HG02870 (cell line): ENCODE measurements around the gene SLC5A2.

Source experiments
- ATAC-seq: cut with Tn5 transposase; IDR thresholded peaks from one replicate; pipeline ENCODE4 v1.9.1; 2021; ENCODE audit warnings: mild to moderate bottlenecking, moderate library complexity; ENCODE audit not compliant: unreplicated experiment

SLC5A2 gene

DNA sequence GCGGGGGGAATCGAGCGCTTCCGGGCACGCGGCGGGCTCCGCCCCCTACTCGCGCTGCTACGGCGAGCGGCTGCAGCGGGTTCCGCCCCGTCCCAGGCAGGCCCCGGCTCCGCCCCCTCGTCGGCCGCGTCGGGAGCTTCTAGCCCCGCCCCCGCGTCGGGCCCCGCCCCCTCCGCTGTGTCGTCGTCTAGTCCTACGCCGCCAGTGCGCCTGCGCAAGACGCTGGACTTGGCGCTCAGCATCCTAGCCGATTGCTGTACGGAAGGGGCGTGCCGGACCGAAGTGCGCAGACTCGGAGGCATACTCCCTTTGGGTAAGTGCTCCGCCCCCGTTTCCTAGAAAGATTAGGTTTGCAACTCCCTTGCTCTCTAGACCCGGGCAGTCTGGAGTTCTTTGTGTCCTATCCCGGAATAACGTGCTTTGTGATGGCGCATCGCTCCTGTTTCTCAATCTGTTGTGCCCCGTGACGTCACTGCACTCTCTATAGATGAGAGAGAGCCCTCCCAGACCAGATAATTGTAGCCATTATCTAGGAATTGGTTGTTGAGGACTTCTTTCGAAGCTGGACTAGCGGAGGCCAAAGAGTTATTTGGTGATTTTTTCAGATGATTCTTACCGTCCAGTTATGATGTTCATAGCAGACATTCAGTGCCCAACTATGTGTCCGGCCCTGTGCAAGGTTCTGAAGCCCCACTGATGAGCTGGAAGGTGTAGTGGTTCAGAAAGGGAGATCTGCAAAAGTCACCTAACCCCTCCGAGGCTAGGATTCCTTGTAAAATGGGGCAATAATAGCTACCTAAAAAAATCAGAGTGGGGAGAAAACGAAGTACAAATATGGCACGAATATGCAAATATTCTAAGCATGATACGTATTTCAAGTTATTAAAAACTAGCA lies 23.0 kb upstream of the SLC5A2 start:
- peak; percentile 63 for ATAC-seq

DNA sequence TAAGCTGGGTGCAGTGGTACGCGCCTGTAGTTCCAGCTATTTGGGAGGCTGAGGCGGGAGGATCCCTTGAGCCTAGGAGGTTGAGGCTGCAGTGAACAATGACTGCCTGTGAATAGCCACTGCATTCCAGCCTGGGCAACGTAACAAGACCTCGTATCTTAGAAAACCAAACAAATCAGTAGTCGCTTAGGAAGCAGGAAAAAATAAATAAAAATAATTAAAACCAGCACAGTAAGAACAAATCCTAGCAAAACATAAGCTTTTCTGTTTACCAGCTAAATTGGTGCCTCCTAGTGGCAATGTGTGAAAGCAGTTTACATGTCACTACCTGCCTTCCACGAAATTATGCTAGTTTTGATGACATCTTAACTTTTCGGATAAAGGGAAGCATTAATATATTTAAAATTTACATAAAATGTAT lies 22.3 kb upstream of the SLC5A2 start:
- ATAC-seq, result no peak

DNA sequence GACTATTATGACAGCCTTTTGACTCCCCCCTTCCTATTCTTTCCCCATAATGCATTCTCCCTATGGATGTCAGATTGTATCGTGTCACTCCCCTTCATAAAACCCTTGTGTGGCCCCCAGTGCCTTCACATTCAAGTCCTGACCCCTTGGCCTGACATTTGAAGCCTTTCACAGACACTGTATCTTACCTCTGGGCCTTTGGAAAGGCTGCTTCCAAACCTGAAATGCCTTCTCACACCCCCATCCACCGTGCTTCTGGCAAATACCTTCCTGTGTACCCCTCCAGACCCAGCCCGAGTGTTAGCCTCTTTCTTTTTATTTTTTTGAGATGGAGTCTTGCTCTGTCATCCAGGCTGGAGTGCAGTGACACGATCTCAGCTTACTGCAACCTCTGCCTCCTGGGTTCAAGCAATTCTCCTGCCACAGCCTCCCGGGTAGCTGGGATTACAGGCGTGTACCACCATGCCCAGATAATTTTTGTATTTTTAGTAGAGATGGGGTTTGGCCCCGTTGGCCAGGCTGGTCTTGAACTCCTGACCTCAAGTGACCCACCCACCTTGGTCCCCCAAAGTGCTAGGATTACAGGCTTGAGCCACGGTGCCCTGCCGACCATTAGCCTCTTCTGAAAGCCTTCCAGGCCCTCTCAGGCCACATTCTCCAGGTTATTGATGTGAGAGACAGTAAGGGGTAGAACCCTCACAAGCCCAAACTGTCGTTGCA lies 21.6 kb upstream of the SLC5A2 start:
- no peak for ATAC-seq

DNA sequence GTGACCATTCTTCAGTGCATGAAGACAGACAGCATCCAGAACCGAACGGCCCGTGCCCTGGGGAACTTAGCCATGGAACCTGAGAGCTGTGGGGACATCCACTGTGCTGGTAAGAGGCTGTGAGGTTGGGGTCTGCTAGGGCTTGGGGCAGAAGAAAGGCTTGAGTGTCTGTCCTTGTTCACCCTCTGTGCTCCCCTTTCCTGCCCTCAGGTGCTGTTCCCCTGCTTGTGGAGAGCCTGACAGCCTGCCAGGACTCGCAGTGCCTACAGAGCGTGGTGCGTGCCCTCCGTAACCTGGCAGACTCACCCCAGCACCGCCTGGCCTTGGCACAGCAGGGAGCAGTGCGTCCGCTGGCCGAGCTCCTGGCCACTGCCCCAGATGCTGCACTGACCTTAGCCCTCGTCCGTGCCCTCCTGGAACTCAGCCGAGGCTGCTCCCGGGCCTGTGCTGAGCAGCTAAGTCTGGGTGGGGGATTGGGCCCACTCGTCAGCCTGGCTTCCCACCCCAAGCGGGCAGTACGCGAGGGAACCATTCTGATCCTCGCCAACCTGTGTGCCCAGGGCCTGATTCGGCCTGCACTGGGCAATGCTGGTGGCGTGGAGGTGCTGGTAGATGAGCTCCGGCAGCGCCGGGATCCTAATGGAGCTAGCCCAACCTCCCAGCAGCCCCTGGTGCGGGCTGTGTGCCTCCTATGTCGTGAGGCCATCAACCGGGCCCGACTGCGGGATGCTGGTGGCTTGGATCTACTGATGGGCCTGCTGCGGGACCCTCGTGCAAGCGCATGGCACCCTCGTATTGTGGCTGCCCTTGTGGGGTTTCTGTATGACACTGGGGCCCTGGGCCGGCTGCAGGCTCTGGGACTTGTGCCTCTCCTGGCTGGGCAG lies 20.8 kb upstream of the SLC5A2 start:
- ATAC-seq, result no peak

DNA sequence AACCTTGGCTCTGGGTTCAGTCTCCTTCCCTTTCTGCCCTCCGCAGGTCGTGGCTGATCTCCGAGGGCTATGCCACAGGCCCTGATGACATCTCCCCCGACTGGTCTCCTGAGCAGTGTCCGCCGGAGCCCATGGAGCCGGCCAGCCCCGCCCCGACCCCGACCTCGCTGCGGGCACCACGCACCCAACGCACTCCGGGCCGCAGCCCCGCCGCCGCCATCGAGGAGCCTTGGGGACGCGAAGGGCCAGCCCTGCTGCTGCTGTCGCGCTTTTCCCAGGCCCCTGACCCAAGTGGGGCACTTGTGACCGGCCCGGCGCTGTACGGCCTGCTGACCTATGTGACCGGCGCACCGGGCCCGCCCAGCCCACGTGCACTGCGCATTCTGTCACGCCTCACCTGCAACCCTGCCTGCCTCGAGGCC lies 18.6 kb upstream of the SLC5A2 start:
- ATAC-seq, result no peak

DNA sequence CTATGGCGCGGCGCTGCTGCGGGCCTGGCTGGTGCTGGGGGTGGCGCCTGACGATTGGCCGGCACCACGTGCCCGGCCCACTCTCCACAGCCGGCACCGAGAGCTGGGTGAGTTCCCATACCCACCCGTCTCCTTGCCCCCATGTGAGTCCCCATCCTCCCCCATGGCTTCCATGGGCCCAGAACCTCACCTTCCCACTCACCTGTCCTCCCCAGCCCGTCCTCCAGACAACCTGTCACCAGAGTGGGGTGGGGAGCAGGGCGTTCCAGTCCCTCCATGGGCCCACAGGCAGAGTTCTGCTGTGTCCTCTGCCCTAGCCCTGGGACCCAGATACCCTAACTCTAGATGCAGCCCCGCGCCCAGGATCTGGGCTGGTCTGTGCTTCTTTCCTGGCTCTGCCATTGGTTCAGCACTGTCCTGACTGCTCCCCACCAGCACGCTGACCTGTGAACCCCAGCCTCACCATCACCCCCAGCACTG lies 18.1 kb upstream of the SLC5A2 start:
- ATAC-seq, result no peak

DNA sequence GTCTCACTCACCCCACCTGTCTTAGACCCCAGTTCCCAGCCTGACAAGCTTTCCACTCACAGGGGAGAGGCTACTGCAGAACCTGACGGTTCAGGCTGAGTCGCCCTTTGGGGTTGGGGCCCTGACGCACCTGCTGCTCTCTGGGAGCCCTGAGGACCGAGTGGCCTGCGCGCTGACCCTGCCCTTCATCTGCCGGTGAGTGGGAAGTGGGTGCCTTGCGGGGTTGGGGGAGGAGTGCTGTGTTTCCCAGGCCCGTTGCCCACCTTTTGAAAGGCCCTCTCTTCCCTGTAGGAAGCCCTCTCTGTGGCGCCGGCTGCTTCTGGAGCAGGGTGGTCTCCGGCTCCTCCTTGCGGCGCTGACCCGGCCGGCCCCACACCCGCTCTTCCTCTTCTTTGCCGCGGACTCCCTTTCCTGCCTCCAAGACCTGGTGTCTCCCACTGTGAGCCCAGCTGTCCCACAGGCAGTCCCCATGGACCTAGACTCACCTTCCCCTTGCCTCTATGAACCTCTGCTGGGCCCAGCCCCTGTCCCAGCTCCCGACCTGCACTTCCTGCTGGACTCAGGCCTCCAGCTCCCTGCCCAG lies 17.0 kb upstream of the SLC5A2 start:
- ATAC-seq, result no peak

DNA sequence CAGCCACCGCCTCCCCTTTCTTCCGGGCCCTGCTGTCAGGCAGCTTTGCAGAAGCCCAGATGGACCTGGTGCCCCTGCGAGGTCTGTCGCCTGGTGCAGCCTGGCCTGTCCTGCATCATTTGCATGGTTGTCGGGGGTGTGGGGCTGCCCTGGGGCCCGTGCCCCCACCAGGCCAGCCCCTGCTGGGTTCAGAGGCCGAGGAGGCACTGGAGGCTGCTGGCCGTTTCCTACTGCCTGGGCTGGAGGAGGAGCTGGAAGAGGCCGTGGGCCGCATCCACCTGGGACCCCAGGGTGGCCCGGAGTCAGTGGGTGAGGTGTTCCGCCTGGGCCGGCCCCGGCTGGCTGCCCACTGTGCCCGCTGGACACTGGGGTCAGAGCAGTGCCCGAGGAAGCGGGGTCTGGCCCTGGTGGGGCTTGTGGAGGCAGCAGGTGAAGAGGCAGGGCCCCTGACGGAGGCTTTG lies 16.5 kb upstream of the SLC5A2 start:
- ATAC-seq, result no peak

DNA sequence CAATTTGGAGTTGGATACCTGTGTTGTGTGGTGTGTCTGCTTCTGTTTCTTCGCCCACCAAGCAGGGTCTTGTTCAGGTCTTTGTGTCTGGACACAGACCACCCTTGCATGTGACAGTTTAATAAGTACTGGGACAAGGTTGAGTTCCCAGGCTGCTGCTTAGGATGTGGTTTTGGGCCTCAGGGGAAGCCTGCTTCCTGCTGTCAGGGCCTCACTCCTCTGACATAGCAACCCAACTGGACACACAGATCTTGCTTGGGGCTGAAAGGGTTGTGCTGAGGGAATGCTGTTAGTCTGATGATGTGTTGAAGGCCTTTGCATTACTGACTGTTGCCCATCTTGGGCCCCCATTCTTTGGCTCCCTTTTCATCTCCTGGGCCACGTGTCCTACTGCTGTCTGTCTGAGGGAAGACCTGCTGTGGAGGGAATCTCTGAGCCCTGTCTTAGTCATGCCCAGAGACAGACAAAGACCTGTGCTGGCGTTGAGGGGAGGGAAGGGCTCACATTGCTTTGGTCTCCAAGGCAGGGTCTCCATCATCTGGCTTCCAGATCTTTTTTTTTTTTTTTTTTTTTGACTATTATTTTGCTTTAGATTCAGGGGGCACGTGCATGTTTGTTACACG lies 15.7 kb upstream of the SLC5A2 start:
- ATAC-seq, result no peak

DNA sequence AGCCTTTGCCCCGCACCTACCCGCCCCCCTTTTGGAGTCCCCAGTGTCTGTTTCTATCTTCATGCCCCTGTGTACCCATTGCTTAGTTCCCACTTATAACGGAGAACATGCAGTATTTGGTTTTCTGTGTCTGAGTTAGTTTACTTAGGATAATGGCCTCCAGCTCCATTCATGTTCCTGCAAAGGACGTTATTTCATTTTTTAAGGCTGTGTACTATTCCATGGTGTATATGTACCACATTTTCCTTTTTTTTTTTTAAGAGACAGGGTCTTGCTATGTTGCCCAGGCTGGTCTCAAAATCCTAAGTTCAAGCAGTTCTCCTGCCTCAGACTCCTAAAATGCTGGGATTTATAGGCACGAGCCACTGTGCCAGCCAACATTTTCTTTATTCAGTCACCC lies 15.1 kb upstream of the SLC5A2 start:
- no peak for ATAC-seq

DNA sequence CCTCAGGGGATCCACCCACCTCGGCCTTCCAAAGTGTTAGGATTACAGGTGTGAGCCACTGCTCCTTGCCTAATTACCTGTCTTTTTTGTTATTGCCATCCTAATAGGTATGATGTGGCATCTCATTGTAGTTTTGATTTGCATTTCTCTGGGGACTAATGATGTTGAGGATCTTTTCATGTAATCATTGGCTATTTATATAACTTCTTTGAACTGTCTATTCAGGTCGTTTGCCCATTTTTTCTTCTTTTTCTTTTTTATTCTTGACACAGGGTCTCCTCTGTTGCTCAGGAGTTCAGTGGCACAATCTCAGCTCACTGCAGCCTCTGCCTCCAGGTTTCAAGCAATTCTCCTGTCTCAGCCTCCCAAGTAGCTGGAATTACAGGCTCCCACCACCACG lies 12.3 kb upstream of the SLC5A2 start:
- no peak for ATAC-seq

DNA sequence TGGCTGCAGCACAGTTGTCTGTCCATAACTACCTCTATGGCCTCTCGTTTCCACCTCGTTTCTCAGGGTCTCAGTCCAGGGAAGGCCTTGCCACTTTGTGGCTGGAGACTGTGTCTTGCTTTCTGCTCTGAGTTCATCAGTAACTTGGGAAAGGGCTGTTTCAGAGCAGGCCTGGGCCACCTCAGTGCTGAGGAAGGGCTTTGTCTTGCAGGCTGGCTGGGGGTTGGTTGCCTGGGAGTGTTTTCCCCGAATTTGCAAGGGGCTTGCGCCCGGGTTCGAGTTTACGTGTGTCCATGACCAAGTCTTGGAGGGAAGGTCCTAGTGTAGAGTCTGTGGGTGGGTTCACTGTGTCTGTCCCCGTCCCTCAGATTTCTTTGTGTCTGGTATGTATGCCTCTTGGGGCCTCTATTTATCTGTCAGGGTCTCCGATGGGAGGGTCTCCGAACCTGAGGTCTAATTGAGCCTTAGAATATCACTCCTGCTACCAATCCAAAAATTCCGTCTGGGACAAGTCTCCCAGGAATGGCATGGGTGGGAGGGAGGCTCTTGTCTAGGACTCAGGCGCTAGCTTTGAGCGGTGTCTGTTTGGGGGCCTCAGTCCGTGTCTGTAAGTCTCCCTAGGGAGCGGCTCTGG lies 11.6 kb upstream of the SLC5A2 start:
- no peak for ATAC-seq

DNA sequence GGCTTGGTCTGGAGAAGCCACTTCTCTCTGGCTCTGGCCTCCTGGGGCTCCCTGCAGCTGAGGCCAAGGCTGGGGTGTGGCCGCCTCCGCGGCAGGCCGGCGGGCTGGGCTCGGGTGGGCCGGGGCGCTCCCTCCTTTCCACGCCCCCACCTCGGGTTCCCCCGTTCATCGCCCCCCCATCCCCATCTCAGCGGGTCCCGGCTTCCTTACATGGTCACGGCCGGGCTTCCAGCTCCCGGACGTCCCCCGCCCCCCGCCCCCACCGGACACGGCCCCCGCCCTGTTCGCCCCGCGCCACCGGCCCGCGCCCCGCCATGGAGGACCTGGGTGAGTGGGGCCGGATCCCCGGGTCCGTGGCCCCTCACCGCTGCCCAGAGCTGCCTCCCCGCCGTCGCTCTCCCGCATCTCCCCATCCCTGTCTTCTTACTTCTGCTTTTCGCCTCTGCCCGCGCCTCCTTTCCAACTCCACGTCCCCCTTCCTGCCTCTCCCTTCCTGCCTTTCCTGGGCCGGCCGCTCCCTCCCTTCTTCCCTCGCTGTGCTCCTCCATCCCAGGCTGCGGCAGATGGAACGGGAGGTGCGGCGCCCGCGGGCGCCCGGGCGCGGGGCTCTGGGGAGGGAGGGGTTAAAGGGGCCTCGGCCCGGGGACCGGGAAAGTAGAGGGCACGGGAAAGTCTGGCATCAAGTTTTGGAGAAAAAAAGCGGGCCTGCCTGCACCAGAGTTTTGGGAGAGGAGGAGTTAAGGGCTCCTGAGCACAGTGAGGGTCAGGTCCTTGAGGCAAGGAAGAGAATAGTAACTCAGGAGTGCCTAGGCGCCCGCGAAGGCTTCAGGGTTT lies 10.8 kb upstream of the SLC5A2 start, which contains the start of gene TGFB1I1:
Gene TGFB1I1, plus strand, starts transcription at position 278 of the 834 bp plus-strand sequence. Its CDS starts 37 bp downstream, at position 315.
- ATAC-seq, result no peak

DNA sequence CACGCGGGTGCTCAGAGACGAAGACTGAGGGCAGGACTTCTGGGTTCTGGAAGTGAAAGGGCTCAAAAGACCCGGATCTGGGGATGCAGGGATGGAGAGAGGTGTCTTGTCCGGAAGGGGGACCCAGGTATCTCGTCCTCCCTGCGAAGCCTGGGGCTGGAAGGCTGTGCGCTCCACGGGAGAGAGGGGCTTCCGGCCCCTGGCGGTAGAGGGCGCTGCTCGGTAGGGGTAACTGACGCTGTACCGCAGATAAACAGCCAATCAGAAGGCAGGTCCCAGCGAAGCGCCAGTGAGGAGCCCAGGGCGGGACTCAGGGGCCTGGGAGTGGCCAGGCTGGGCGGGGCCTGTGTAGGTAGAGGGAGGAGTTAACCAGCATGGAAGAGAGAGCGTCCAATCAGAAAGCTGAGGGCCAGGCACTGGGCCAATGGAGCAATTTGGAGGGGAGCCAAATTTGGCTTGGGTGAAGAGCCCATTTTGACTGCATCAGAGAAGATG lies 10.2 kb upstream of the SLC5A2 start:
- ATAC-seq, result no peak

DNA sequence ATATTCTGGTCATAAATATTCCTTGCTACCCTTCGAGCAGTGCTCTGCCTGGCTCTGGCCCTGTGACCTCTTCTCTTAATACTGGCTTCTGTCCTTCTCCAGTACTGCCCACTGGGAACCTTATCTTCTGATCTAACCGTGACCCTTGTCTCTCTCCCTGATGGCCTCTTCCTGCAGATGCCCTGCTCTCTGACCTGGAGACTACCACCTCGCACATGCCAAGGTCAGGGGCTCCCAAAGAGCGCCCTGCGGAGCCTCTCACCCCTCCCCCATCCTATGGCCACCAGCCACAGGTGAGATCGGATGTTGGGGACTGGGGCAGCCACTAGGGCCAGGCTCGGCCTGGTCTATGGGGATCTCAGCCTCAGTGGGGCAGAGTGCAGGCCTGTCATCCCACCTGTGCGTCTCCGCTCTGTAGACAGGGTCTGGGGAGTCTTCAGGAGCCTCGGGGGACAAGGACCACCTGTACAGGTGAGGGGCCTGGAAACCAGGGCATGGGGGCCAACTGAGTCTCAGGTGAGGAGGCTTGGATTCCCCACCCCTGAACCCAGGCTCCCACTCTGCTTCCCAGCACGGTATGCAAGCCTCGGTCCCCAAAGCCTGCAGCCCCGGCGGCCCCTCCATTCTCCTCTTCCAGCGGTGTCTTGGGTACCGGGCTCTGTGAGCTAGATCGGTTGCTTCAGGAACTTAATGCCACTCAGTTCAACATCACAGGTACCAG lies 9.5 kb upstream of the SLC5A2 start:
- no peak for ATAC-seq

DNA sequence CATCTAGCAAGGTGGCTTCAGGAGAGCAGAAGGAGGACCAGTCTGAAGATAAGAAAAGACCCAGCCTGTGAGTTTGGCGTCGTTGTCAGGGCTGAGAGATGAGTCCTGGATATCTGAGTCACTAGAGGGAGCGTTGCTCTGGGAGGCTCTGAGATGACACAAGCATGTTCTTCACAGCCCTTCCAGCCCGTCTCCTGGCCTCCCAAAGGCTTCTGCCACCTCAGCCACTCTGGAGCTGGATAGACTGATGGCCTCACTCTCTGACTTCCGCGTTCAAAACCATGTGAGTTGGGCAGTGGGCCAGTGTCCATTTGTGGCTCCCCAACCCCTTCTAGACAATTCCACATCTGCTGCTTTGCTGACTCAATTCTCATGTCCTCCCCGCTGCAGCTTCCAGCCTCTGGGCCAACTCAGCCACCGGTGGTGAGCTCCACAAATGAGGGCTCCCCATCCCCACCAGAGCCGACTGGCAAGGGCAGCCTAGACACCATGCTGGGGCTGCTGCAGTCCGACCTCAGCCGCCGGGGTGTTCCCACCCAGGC lies 8.7 kb upstream of the SLC5A2 start:
- ATAC-seq, result no peak
